Erythroblast (primary cell): ENCODE data around the gene ZNF672.

Experiments
- GATA1 ChIP-seq: IDR thresholded peaks from 2 replicates; pipeline ENCODE4 v1.6.1; 2011; ENCODE audit warnings: low read depth, mild to moderate bottlenecking, control low read depth, low read length, moderate library complexity
- POLR2A ChIP-seq: IDR thresholded peaks from 2 replicates; pipeline ENCODE4 v1.6.1; 2011; ENCODE audit warnings: mild to moderate bottlenecking, low read length

DNA sequence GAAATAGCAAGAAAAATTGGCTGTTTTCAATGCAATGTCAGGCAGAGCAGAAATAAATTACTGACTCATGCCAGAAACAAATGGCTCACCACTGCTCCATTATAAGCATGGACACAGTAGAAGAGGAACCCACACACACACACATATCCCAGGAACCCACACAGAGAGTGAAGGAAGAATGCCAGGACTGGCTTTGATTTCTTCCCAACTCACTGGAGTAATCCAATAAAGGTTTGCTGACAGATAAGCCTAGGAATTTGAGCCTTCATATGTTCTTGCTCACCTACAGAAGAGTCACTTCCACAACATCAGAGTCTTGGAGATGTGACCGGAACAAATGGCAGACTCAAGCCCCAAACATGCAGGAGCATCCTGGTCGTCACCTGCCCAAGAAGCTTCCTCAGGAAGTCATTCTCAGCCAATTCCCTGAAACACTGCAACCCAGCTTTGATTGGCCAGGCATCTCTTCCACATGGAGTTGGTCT is 14.5 kb upstream of the ZNF672 start:
- TF ChIP-seq POLR2A (no peak), GATA1 (no peak)
